Measurements from ENCODE around the gene PKMYT1.
A peak's percentile ranks its signal among the peaks of the same experiment; 100 is the strongest.

PKMYT1 gene

GRCh38 chr16:2960183-2961010 lies 19.8 kb downstream of the PKMYT1 start:
- Histone ChIP-seq H3K79me2 (ENCODE audit: low read length) (peaks cover 19% of the 10 kb centered on the region; the same call in 1 of the 2 replicates), H3K27ac (ENCODE audit: low read length) (peak overlapping the region; percentile 88), H3K4me3 (ENCODE audit: low read length) (peak overlapping the region; percentile 1; the same call in 1 of the 2 replicates), H3K9me3 (ENCODE audit: insufficient read depth, low read length) (no peaks in the 10 kb centered on the region), H3K27me3 (ENCODE audit: low read depth, low read length) (no peaks in the 10 kb centered on the region), H3K4me1 (ENCODE audit: low read length) (peaks cover 56% of the 10 kb centered on the region), H2AFZ (ENCODE audit: low read depth, low read length) (no peak overlapping the region), H3K9ac (ENCODE audit: low read length) (peak overlapping the region; percentile 34; the same call in 1 of the 2 replicates), H3K4me2 (ENCODE audit: low read length) (peak overlapping the region; percentile 46), H4K20me1 (ENCODE audit: insufficient read depth, low read length) (peaks cover 3% of the 10 kb centered on the region; the same call in 1 of the 2 replicates), H3K36me3 (replicated peaks; ENCODE audit: low read depth, low read length) (no peaks in the 10 kb centered on the region)
- no peak for TF ChIP-seq EZH2phosphoT487 (IDR thresholded peaks at IDR 0.05; ENCODE audit: low read depth)
- TF ChIP-seq CTCF (IDR thresholded peaks at IDR 0.05; ENCODE audit: low read depth, low read length), result peak; percentile 18

GRCh38 chr16:2959206-2959605 lies 21.0 kb downstream of the PKMYT1 start:
- Histone ChIP-seq H3K4me2 (ENCODE audit: low read length) (peak overlapping the region; percentile 61), H2AFZ (ENCODE audit: low read depth, low read length) (no peak overlapping the region), H3K36me3 (replicated peaks; ENCODE audit: low read depth, low read length) (no peaks in the 10 kb centered on the region), H3K27ac (ENCODE audit: low read length) (peak overlapping the region; percentile 46), H3K79me2 (ENCODE audit: low read length) (peaks cover 13% of the 10 kb centered on the region; the same call in 1 of the 2 replicates), H4K20me1 (ENCODE audit: insufficient read depth, low read length) (no peaks in the 10 kb centered on the region), H3K9me3 (ENCODE audit: insufficient read depth, low read length) (no peaks in the 10 kb centered on the region), H3K4me3 (ENCODE audit: low read length) (peak overlapping the region; percentile 37), H3K4me1 (ENCODE audit: low read length) (peaks cover 68% of the 10 kb centered on the region), H3K9ac (ENCODE audit: low read length) (peak overlapping the region; percentile 14; the same call in 1 of the 2 replicates), H3K27me3 (ENCODE audit: low read depth, low read length) (no peaks in the 10 kb centered on the region; the same call in 1 of the 2 replicates)
- TF ChIP-seq EZH2phosphoT487 (IDR thresholded peaks at IDR 0.05; ENCODE audit: low read depth) (no peak), CTCF (IDR thresholded peaks at IDR 0.05; ENCODE audit: low read depth, low read length) (no peak)

- Histone ChIP-seq H3K27me3 (ENCODE audit: low read depth, low read length) (peaks cover 3% of the 10 kb centered on the region; the same call in 1 of the 2 replicates), H3K4me1 (ENCODE audit: low read length) (peaks cover 61% of the 10 kb centered on the region), H3K9ac (ENCODE audit: low read length) (no peak overlapping the region), H3K4me2 (ENCODE audit: low read length) (peak overlapping the region; percentile 40), H4K20me1 (ENCODE audit: insufficient read depth, low read length) (no peaks in the 10 kb centered on the region), H2AFZ (ENCODE audit: low read depth, low read length) (no peak overlapping the region), H3K36me3 (replicated peaks; ENCODE audit: low read depth, low read length) (no peaks in the 10 kb centered on the region), H3K9me3 (ENCODE audit: insufficient read depth, low read length) (no peaks in the 10 kb centered on the region), H3K4me3 (ENCODE audit: low read length) (no peak overlapping the region), H3K27ac (ENCODE audit: low read length) (no peak overlapping the region), H3K79me2 (ENCODE audit: low read length) (no peaks in the 10 kb centered on the region)
- TF ChIP-seq CTCF (IDR thresholded peaks at IDR 0.05; ENCODE audit: low read depth, low read length) (no peak), EZH2phosphoT487 (IDR thresholded peaks at IDR 0.05; ENCODE audit: low read depth) (no peak)
Measured at GRCh38 chr16:2956579-2956956, 23.7 kb downstream of the PKMYT1 start.

- peak overlapping the region; percentile 40 for H3K4me2 ChIP-seq (ENCODE audit: low read length)
- H3K36me3 ChIP-seq (replicated peaks; ENCODE audit: low read depth, low read length), result no peaks in the 10 kb centered on the region
- H3K27me3 ChIP-seq (ENCODE audit: low read depth, low read length), result peaks cover 3% of the 10 kb centered on the region; the same call in 1 of the 2 replicates
- no peaks in the 10 kb centered on the region for H3K79me2 ChIP-seq (ENCODE audit: low read length)
- H3K9ac ChIP-seq (ENCODE audit: low read length), result no peak overlapping the region; the same call in 1 of the 2 replicates
- H2AFZ ChIP-seq (ENCODE audit: low read depth, low read length), result no peak overlapping the region
- H3K9me3 ChIP-seq (ENCODE audit: insufficient read depth, low read length), result no peaks in the 10 kb centered on the region
- H4K20me1 ChIP-seq (ENCODE audit: insufficient read depth, low read length), result no peaks in the 10 kb centered on the region
- peak overlapping the region; percentile 3; the same call in 1 of the 2 replicates for H3K4me3 ChIP-seq (ENCODE audit: low read length)
- no peak overlapping the region for H3K27ac ChIP-seq (ENCODE audit: low read length)
- H3K4me1 ChIP-seq (ENCODE audit: low read length), result peaks cover 56% of the 10 kb centered on the region
- no peak for TF ChIP-seq CTCF (IDR thresholded peaks at IDR 0.05; ENCODE audit: low read depth, low read length)
- TF ChIP-seq EZH2phosphoT487 (IDR thresholded peaks at IDR 0.05; ENCODE audit: low read depth), result no peak
Measured at GRCh38 chr16:2955779-2956578, 24.3 kb downstream of the PKMYT1 start.
